GM11168 (cell line): ENCODE results near the gene EXTL1.

Source experiments
- in situ Hi-C: fragments of 300-500 bp; cut with MboI; formaldehyde crosslinking; loops from one replicate; pipeline ENCODE4 v1.12.0; 2022; ENCODE audit warnings: low sequenced_read_pairs; ENCODE audit not compliant: unreplicated experiment

The EXTL1 gene

DNA sequence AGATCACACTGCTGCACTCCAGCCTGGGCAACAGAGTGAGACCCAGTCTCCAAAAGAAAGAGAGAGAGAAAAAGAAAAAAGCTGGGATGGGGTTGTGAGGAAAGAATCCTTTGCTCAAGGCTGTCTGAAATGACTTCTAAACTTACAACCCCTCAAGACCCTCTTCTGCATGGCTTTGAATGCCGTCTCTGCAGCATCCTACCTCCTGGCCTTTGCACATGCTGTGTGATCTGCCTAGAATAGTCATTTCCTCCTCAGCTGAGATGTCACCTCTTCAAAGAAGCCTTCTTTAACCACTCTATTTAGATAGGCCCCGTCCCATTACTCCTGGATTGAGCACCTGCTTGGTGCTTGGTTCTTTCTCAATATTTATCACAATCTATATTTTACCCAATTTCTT is 63.3 kb downstream of the EXTL1 start:
- in situ Hi-C loops: no loop called here
